ENCODE data around the gene CEP164.
A peak's percentile ranks its signal among the peaks of the same experiment; 100 is the strongest.

Gene CEP164

GRCh38 chr11:117424781-117425180, 97.1 kb downstream of the CEP164 start:
- DNase-seq, result no peak

- DNase-seq, result no peak
These were observed 98.1 kb downstream of the CEP164 start for GRCh38 chr11:117425679-117426296.

- peak; percentile 90 for DNase-seq
These were observed 98.6 kb downstream of the CEP164 start for GRCh38 chr11:117426297-117426685.

- no peak for DNase-seq
These were observed 99.3 kb downstream of the CEP164 start for GRCh38 chr11:117426941-117427340.

- no peak for DNase-seq
These were observed 99.8 kb downstream of the CEP164 start for GRCh38 chr11:117427356-117427874.

- DNase-seq, result no peak
These were observed 100.7 kb downstream of the CEP164 start for GRCh38 chr11:117428186-117428855.

- no peak for DNase-seq
These were observed 101.2 kb downstream of the CEP164 start for GRCh38 chr11:117428856-117429229.

GRCh38 chr11:117430293-117430955, 102.8 kb downstream of the CEP164 start:
- DNase-seq, result no peak

- DNase-seq, result no peak
These were observed 103.8 kb downstream of the CEP164 start for GRCh38 chr11:117431436-117431835.

- DNase-seq, result no peak
These were observed 106.1 kb downstream of the CEP164 start for GRCh38 chr11:117433717-117434116.

GRCh38 chr11:117434481-117434880, 106.8 kb downstream of the CEP164 start:
- no peak for DNase-seq

GRCh38 chr11:117435326-117435725, 107.7 kb downstream of the CEP164 start:
- no peak for DNase-seq

GRCh38 chr11:117437041-117437790, 109.6 kb downstream of the CEP164 start:
- no peak for DNase-seq

- no peak for DNase-seq
These were observed 110.1 kb downstream of the CEP164 start for GRCh38 chr11:117437791-117438130.

GRCh38 chr11:117438371-117439000, 110.8 kb downstream of the CEP164 start:
- DNase-seq, result no peak

- no peak for DNase-seq
These were observed 111.6 kb downstream of the CEP164 start for GRCh38 chr11:117439256-117439655.

GRCh38 chr11:117440258-117440657, 112.6 kb downstream of the CEP164 start:
- no peak for DNase-seq

- DNase-seq, result no peak
These were observed 113.7 kb downstream of the CEP164 start for GRCh38 chr11:117441146-117441975.

GRCh38 chr11:117442049-117442868, 114.6 kb downstream of the CEP164 start:
- DNase-seq, result no peak

- no peak for DNase-seq
These were observed 115.2 kb downstream of the CEP164 start for GRCh38 chr11:117442869-117443239.
